ENCODE measurements around the gene ZMYND8. TPM values are rescaled to one million over a fixed set of nuclear protein-coding genes. Genes with fewer than 3 reads are reported as not detected.

Gene ZMYND8
- total RNA-seq, 2 donors from 2014 or later, result 22.0 to 35.3 TPM

- H3K4me1 ChIP-seq, result peaks cover 0 to 9% of the 10 kb centered on the region in 2 donors
- no peak overlapping the region for H3K4me3 ChIP-seq
- no peak overlapping the region for H3K27ac ChIP-seq
- DNase-seq (ENCODE audit: low spot score), result no peak
- TF ChIP-seq CTCF (IDR thresholded peaks at IDR 0.05), result no peak
- no peaks in the 10 kb centered on the region for H3K27me3 ChIP-seq
- H3K36me3 ChIP-seq, result no peaks in the 10 kb centered on the region
- H3K9me3 ChIP-seq, result no peaks in the 10 kb centered on the region
Observed at GRCh38 chr20:47198996-47199552, 157.4 kb downstream of the ZMYND8 start.

- H3K4me3 ChIP-seq, result no peak overlapping the region
- H3K27me3 ChIP-seq, result no peaks in the 10 kb centered on the region
- H3K36me3 ChIP-seq, result no peaks in the 10 kb centered on the region
- no peak overlapping the region for H3K27ac ChIP-seq
- H3K4me1 ChIP-seq, result peaks cover 0 to 9% of the 10 kb centered on the region in 2 donors
- no peak for DNase-seq (ENCODE audit: low spot score)
- no peaks in the 10 kb centered on the region for H3K9me3 ChIP-seq
- TF ChIP-seq CTCF (IDR thresholded peaks at IDR 0.05), result no peak
Observed at GRCh38 chr20:47198254-47198671, 158.2 kb downstream of the ZMYND8 start.

- peak; percentile 77 for DNase-seq (ENCODE audit: low spot score)
- no peaks in the 10 kb centered on the region for H3K27me3 ChIP-seq
- peaks cover 0 to 9% of the 10 kb centered on the region in 2 donors for H3K4me1 ChIP-seq
- H3K9me3 ChIP-seq, result no peaks in the 10 kb centered on the region
- TF ChIP-seq CTCF (IDR thresholded peaks at IDR 0.05), result peak; percentile 94 to 96
- no peaks in the 10 kb centered on the region for H3K36me3 ChIP-seq
- no peak overlapping the region for H3K4me3 ChIP-seq
- H3K27ac ChIP-seq, result no peak overlapping the region
Observed at GRCh38 chr20:47196091-47197081, 160.1 kb downstream of the ZMYND8 start.

GRCh38 chr20:47195573-47195972 lies 160.9 kb downstream of the ZMYND8 start:
- H3K27ac ChIP-seq, result no peak overlapping the region
- no peak overlapping the region for H3K4me3 ChIP-seq
- peaks cover 0 to 9% of the 10 kb centered on the region in 2 donors for H3K4me1 ChIP-seq
- DNase-seq (ENCODE audit: low spot score), result no peak
- H3K36me3 ChIP-seq, result no peaks in the 10 kb centered on the region
- no peak for TF ChIP-seq CTCF (IDR thresholded peaks at IDR 0.05)
- no peaks in the 10 kb centered on the region for H3K9me3 ChIP-seq
- H3K27me3 ChIP-seq, result no peaks in the 10 kb centered on the region

GRCh38 chr20:47191956-47192355 lies 164.5 kb downstream of the ZMYND8 start:
- TF ChIP-seq CTCF (IDR thresholded peaks at IDR 0.05), result no peak
- Histone ChIP-seq H3K27ac (no peak overlapping the region), H3K9me3 (no peaks in the 10 kb centered on the region), H3K4me3 (no peak overlapping the region), H3K27me3 (no peaks in the 10 kb centered on the region), H3K4me1 (peaks cover 0 to 9% of the 10 kb centered on the region in 2 donors), H3K36me3 (no peaks in the 10 kb centered on the region)
- DNase-seq (ENCODE audit: low spot score), result no peak

Data from right atrium auricular region (tissue), 2 donors.